GM10248 (cell line): ENCODE measurements around the gene AUTS2.

Source experiments
- CTCF ChIA-PET: fragments of 300-600 bp; sonication (Branson Sonifier 250); formaldehyde crosslinking; extraction: SDS; loops from one replicate; lab custom pipeline; 2021; ENCODE audit warnings: antibody characterized with exemption; lab: Yijun Ruan, JAX
- POLR2A ChIA-PET: fragments of 350-650 bp; sonication (Branson Sonifier 250); formaldehyde crosslinking; extraction: SDS; loops from one replicate; lab custom pipeline; 2020; ENCODE audit warnings: antibody characterized with exemption; lab: Yijun Ruan, JAX
- DNase-seq: peaks from one replicate; pipeline ENCODE4 v3.0.0; 2012; ENCODE audit errors: extremely low spot score
- CTCF ChIP-seq: IDR thresholded peaks from 2 replicates; pipeline ENCODE4 v1.5.1; 2012; ENCODE audit warnings: mild to moderate bottlenecking, low read depth; ENCODE audit errors: extremely low read depth, missing control alignments, control extremely low read depth

AUTS2 gene

GRCh38 chr7:70669854-70670253 is 1071.6 kb downstream of the AUTS2 start:
- ChIA-PET CTCF (no interaction called here), POLR2A (no interaction called here)
- no peak for TF ChIP-seq CTCF
- DNase-seq = no peak

- TF ChIP-seq CTCF = no peak
- POLR2A ChIA-PET = no interaction called here
- no peak for DNase-seq
- CTCF ChIA-PET = interaction anchor here (1.1 kb wide), 1 partner anchor 106 kb away, joined by 3 read pairs; no protein-coding TSS in a partner anchor
These were observed 1072.0 kb downstream of the AUTS2 start for GRCh38 chr7:70670288-70670687.

- TF ChIP-seq CTCF = no peak
- no peak for DNase-seq
- CTCF ChIA-PET = interaction anchor here (0.7 to 0.9 kb wide), 2 partner anchors 7 to 9 kb away, joined by 3 read pairs; no protein-coding TSS in a partner anchor
- POLR2A ChIA-PET = interaction anchor here (0.6 kb wide), 1 partner anchor 139 kb away, joined by 4 read pairs; no protein-coding TSS in a partner anchor
These were observed 1075.7 kb downstream of the AUTS2 start for GRCh38 chr7:70673778-70674570.

GRCh38 chr7:70674571-70675010 is 1076.3 kb downstream of the AUTS2 start:
- POLR2A ChIA-PET = no interaction called here
- no peak for TF ChIP-seq CTCF
- DNase-seq = no peak
- CTCF ChIA-PET = no interaction called here

GRCh38 chr7:70676243-70676642 is 1078.0 kb downstream of the AUTS2 start:
- POLR2A ChIA-PET = no interaction called here
- no peak for TF ChIP-seq CTCF
- CTCF ChIA-PET = interaction anchor here (1.4 kb wide), 1 partner anchor 22 kb away, joined by 4 read pairs; no protein-coding TSS in a partner anchor
- DNase-seq = no peak

- no peak for DNase-seq
- POLR2A ChIA-PET = no interaction called here
- TF ChIP-seq CTCF = no peak
- CTCF ChIA-PET = interaction anchor here (1.1 kb wide), 3 partner anchors 20 to 70 kb away, joined by 3 read pairs; no protein-coding TSS in a partner anchor
These were observed 1080.5 kb downstream of the AUTS2 start for GRCh38 chr7:70678621-70679251.
